HL-60 (cell line): Measurements from ENCODE around the gene ALKAL2.

ENCODE experiments used
- DNase-seq, 2 experiments: peaks; one replicate each; pipeline ENCODE4 v3.0.0-alpha.2; 2010 to 2020; ENCODE audit warnings: low read depth in 1 of 2, low spot score in 1 of 2
- H3K27ac ChIP-seq: fragments of 250-450 bp; sonication (Bioruptor Pico); replicated peaks from 2 replicates; pipeline ENCODE4 v1.5.1; 2020; ENCODE audit warnings: mild to moderate bottlenecking, moderate library complexity
- H3K27me3 ChIP-seq: fragments of 250-450 bp; sonication (Bioruptor Pico); 2 replicates; pipeline ENCODE4 v1.5.1; 2021; ENCODE audit warnings: mild to moderate bottlenecking, moderate library complexity; ENCODE audit not compliant: insufficient read depth, poor library complexity, severe bottlenecking
- H3K4me3 ChIP-seq: replicated peaks from 2 replicates; pipeline ENCODE4 v1.5.1; 2011; ENCODE audit warnings: mild to moderate bottlenecking, control low read depth, low read length; ENCODE audit not compliant: insufficient read depth
- GABPA ChIP-seq: IDR thresholded peaks from 2 replicates; pipeline ENCODE4 v1.6.1; 2012; ENCODE audit warnings: low read depth
- POLR2AphosphoS5 ChIP-seq: IDR thresholded peaks from 2 replicates; pipeline ENCODE4 v1.6.1; 2012; ENCODE audit warnings: low read depth
- REST ChIP-seq: IDR thresholded peaks from 2 replicates; pipeline ENCODE4 v1.6.1; 2012; ENCODE audit warnings: low read depth; ENCODE audit not compliant: insufficient replicate concordance
- SPI1 ChIP-seq: IDR thresholded peaks from 2 replicates; pipeline ENCODE4 v1.6.1; 2012; ENCODE audit warnings: low read depth, mild to moderate bottlenecking, borderline replicate concordance
- TF ChIP-seq, protein P1 (sequence below): IDR thresholded peaks from one replicate; pipeline ENCODE4 v1.5.1; 2011; ENCODE audit warnings: low read length, control low read depth, inconsistent platforms; ENCODE audit not compliant: insufficient read depth

The ALKAL2 gene

DNA sequence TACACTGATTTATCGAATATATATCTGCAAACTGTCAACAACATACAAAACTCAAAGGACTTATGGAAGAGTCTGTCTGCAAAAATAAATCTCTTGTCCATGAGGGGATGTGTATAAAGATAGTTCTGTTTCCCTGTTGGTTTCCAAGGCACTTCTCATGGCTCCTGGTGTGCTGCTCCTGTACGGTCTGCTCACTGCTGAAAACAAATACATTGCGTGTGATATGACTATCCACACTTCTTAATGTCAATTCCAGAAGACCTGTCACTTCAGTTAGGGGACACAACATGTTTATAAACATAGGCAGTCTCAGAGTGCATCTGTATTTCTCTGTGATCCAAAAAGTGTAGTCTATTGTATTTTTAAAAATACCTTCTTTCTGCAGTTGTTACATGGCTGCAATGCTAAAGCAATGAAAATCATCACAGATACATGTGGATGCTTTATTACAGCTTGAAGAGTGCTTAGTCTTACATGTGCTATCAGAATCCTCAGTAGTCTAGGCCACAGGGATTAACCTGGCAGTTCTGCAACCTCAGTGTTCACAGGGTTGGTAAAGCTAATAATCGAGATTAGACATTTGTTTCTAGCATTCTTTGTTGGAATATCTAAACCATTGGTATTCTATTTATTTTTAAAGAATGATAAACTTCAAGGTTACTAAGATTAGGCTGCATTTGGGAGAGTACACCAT, 7.8 kb downstream of the ALKAL2 start:
- no peak for TF ChIP-seq SPI1
- TF ChIP-seq, protein P1, sequence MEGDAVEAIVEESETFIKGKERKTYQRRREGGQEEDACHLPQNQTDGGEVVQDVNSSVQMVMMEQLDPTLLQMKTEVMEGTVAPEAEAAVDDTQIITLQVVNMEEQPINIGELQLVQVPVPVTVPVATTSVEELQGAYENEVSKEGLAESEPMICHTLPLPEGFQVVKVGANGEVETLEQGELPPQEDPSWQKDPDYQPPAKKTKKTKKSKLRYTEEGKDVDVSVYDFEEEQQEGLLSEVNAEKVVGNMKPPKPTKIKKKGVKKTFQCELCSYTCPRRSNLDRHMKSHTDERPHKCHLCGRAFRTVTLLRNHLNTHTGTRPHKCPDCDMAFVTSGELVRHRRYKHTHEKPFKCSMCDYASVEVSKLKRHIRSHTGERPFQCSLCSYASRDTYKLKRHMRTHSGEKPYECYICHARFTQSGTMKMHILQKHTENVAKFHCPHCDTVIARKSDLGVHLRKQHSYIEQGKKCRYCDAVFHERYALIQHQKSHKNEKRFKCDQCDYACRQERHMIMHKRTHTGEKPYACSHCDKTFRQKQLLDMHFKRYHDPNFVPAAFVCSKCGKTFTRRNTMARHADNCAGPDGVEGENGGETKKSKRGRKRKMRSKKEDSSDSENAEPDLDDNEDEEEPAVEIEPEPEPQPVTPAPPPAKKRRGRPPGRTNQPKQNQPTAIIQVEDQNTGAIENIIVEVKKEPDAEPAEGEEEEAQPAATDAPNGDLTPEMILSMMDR: no peak
- no peak for TF ChIP-seq POLR2AphosphoS5
- TF ChIP-seq REST: no peak
- no peak for TF ChIP-seq GABPA

DNA sequence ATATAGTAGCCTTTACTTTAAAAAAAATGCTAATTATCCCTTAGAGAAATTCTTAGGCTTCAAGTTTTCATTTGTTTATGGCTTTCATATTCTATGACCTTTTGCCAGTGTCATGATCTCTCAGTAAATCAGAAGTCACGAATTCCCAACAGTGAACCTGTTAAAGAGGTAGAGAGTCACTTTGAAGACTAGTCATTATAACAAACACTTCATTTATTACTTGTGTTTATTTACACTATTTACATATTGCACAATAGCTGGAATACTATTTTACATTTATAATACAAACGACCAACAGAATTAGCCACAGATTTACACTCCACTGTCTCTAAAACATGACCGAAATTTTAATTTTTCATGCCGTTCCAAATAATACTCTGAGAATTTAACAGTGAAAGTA, 8.5 kb downstream of the ALKAL2 start:
- Histone ChIP-seq H3K4me3 (no peak overlapping the region), H3K27me3 (no peaks in the 10 kb centered on the region), H3K27ac (no peak overlapping the region)
- TF ChIP-seq REST (no peak), GABPA (no peak), POLR2AphosphoS5 (no peak), SPI1 (no peak)
- TF ChIP-seq, protein P1: no peak
- DNase-seq: no peak

More for the DNA sequence above, 7.8 kb downstream of the ALKAL2 start:
- no peak for DNase-seq
- H3K4me3 ChIP-seq: no peak overlapping the region
- H3K27me3 ChIP-seq: no peaks in the 10 kb centered on the region
- no peak overlapping the region for H3K27ac ChIP-seq

DNA sequence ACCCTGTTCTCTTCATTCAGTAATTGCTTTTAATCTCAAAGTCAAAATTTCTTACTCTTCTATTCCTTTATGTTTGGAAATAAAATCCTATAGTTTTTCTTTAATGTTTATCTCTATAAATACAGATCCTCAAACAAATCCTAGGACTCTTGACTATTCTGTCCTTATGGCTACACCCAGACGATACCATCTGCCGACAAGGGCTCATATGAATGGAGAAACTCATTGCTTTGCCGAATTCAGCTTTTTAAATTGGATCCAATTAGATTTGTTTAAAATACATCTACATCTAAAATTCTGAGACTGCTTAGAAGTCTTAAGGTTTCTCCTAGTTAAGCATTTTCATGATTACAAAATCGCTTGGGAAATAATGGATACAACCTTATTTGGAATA, 9.0 kb downstream of the ALKAL2 start:
- TF ChIP-seq SPI1: no peak
- TF ChIP-seq, protein P1: no peak
- no peak for TF ChIP-seq GABPA
- Histone ChIP-seq H3K27me3 (no peaks in the 10 kb centered on the region), H3K27ac (no peak overlapping the region), H3K4me3 (no peak overlapping the region)
- no peak for DNase-seq
